ENCODE data around the gene STH.

STH gene

GRCh38 chr17:45987706-45988105 is 11.3 kb upstream of the STH start:
- in situ Hi-C loops (cut with MboI; ENCODE audit: low sequenced_read_pairs, unreplicated experiment), result no loop called here
- no peak for DNase-seq (ENCODE audit: low spot score)
- TF ChIP-seq CTCF (IDR thresholded peaks at IDR 0.05; ENCODE audit: borderline replicate concordance, control extremely low read depth, extremely low read depth, insufficient read depth, missing control alignments), result no peak

GRCh38 chr17:45989759-45990158 is 9.3 kb upstream of the STH start:
- in situ Hi-C loops (cut with MboI; ENCODE audit: low sequenced_read_pairs, unreplicated experiment), result no loop called here
- no peak for TF ChIP-seq CTCF (IDR thresholded peaks at IDR 0.05; ENCODE audit: borderline replicate concordance, control extremely low read depth, extremely low read depth, insufficient read depth, missing control alignments)
- no peak for DNase-seq (ENCODE audit: low spot score)

GRCh38 chr17:45990886-45991285 is 8.2 kb upstream of the STH start:
- no peak for DNase-seq (ENCODE audit: low spot score)
- no peak for TF ChIP-seq CTCF (IDR thresholded peaks at IDR 0.05; ENCODE audit: borderline replicate concordance, control extremely low read depth, extremely low read depth, insufficient read depth, missing control alignments)
- in situ Hi-C loops (cut with MboI; ENCODE audit: low sequenced_read_pairs, unreplicated experiment), result no loop called here

- in situ Hi-C loops (cut with MboI; ENCODE audit: low sequenced_read_pairs, unreplicated experiment), result no loop called here
- TF ChIP-seq CTCF (IDR thresholded peaks at IDR 0.05; ENCODE audit: borderline replicate concordance, control extremely low read depth, extremely low read depth, insufficient read depth, missing control alignments), result no peak
- no peak for DNase-seq (ENCODE audit: low spot score)
Measured at GRCh38 chr17:45991341-45991740, 7.7 kb upstream of the STH start.

- in situ Hi-C loops (cut with MboI; ENCODE audit: low sequenced_read_pairs, unreplicated experiment), result no loop called here
- no peak for DNase-seq (ENCODE audit: low spot score)
- TF ChIP-seq CTCF (IDR thresholded peaks at IDR 0.05; ENCODE audit: borderline replicate concordance, control extremely low read depth, extremely low read depth, insufficient read depth, missing control alignments), result no peak
Measured at GRCh38 chr17:45992175-45992574, 6.9 kb upstream of the STH start.

- TF ChIP-seq CTCF (IDR thresholded peaks at IDR 0.05; ENCODE audit: borderline replicate concordance, control extremely low read depth, extremely low read depth, insufficient read depth, missing control alignments), result no peak
- in situ Hi-C loops (cut with MboI; ENCODE audit: low sequenced_read_pairs, unreplicated experiment), result no loop called here
- no peak for DNase-seq (ENCODE audit: low spot score)
Measured at GRCh38 chr17:45992904-45993303, 6.1 kb upstream of the STH start.

Data from GM13976 (cell line).